ENCODE data around the gene ACVR1C. TPM values are rescaled to one million over a fixed set of nuclear protein-coding genes. Genes with fewer than 3 reads are reported as not detected.

Gene ACVR1C
- total and polyA plus RNA-seq, 2 of the 4 experiments (the other 2 are of a cell fraction): 0.07 to 0.18 TPM

- H2AK5ac ChIP-seq (ENCODE audit: low read depth, low read length): no peak overlapping the region
- WGBS, 2 experiments (ENCODE audit: extremely low coverage in 2 of 2, insufficient read length in 1 of 2): no CpG with 5 or more reads among the region's 2 CpGs
- no peak overlapping the region for H3K4me2 ChIP-seq (ENCODE audit: low read depth, low read length)
- in situ Hi-C loops (cut with MboI; ENCODE audit: low sequenced_read_pairs): no loop called here
- H3K18ac ChIP-seq (ENCODE audit: low read depth, low read length): no peak overlapping the region
- no peak overlapping the region for H3K27ac ChIP-seq (ENCODE audit: insufficient read depth, low read length)
- no peaks in the 10 kb centered on the region for H3K36me3 ChIP-seq (ENCODE audit: control insufficient read depth, insufficient read depth, low read length)
- H4K8ac ChIP-seq (ENCODE audit: low read depth in 2 of 2, low read length in 2 of 2): no peak overlapping the region
- ChIA-PET POLR2A (ENCODE audit: unreplicated experiment) (no interaction called here), CTCF (no interaction called here)
- H4K5ac ChIP-seq (ENCODE audit: low read depth, low read length): no peak overlapping the region
- no peak overlapping the region for H3K56ac ChIP-seq (ENCODE audit: extremely low read depth, insufficient read depth, low read length)
- no peak overlapping the region for H2BK20ac ChIP-seq (ENCODE audit: low read depth, low read length)
- H3K23ac ChIP-seq (ENCODE audit: low read depth, low read length): no peak overlapping the region
- H3K79me1 ChIP-seq (ENCODE audit: low read depth in 1 of 2, low read length in 2 of 2): no peaks in the 10 kb centered on the region
- intact Hi-C loops (cut with micrococcal nuclease): no loop called here
- H3K9ac ChIP-seq (ENCODE audit: low read depth, low read length): no peak overlapping the region
- no peak overlapping the region for H2AK9ac ChIP-seq (replicated peaks; ENCODE audit: low read depth, low read length, poor library complexity)
- no peak overlapping the region for H3K4me3 ChIP-seq (ENCODE audit: insufficient read depth, low read depth, low read length)
- no peak overlapping the region for H4K91ac ChIP-seq (ENCODE audit: insufficient read depth, low read depth, low read length)
- DNase-seq (no peak), ATAC-seq (ENCODE audit: low read depth) (no peak)
- no peak overlapping the region for H2BK120ac ChIP-seq (ENCODE audit: low read depth, low read length)
- no peaks in the 10 kb centered on the region for H3K9me3 ChIP-seq (ENCODE audit: control insufficient read depth, insufficient read depth, low read length)
- no peak overlapping the region for H2AFZ ChIP-seq (replicated peaks; ENCODE audit: low read length, poor library complexity)
- no peaks in the 10 kb centered on the region for H4K20me1 ChIP-seq (ENCODE audit: insufficient read depth, low read length)
- H3K27me3 ChIP-seq (ENCODE audit: control insufficient read depth, insufficient read depth, low read length): no peaks in the 10 kb centered on the region
- H2BK15ac ChIP-seq (ENCODE audit: low read depth, low read length): no peak overlapping the region
- no peak overlapping the region for H3K14ac ChIP-seq (replicated peaks; ENCODE audit: low read depth, low read length)
- no peak overlapping the region for H2BK5ac ChIP-seq (ENCODE audit: low read depth, low read length, poor library complexity, severe bottlenecking)
- H3K4ac ChIP-seq (ENCODE audit: low read depth, low read length): no peak overlapping the region
- dilution Hi-C loops (cut with HindIII; ENCODE audit: low sequenced_read_pairs, unreplicated experiment): no loop called here
- H3K4me1 ChIP-seq (ENCODE audit: control insufficient read depth, insufficient read depth, low read length): no peaks in the 10 kb centered on the region
- H3K9me1 ChIP-seq (ENCODE audit: insufficient read depth, low read length): no peaks in the 10 kb centered on the region
- TF ChIP-seq RAD21 (IDR thresholded peaks at IDR 0.05; ENCODE audit: low read length) (no peak), MAZ (IDR thresholded peaks at IDR 0.05; ENCODE audit: borderline replicate concordance, low read depth, low read length) (no peak), ELK1 (IDR thresholded peaks at IDR 0.05; ENCODE audit: borderline replicate concordance, low read depth, low read length) (no peak), CEBPB (IDR thresholded peaks at IDR 0.05; ENCODE audit: low read depth, low read length) (no peak), CTCF (conservative IDR thresholded peaks at IDR 0.05; ENCODE audit: low read depth, low read length) (no peak), POLR2A (IDR thresholded peaks at IDR 0.05; ENCODE audit: low read depth, low read length) (no peak), USF2 (IDR thresholded peaks at IDR 0.05; ENCODE audit: low read depth, low read length) (no peak), SMC3 (IDR thresholded peaks at IDR 0.05; ENCODE audit: low read depth, low read length) (no peak), NFE2L2 (IDR thresholded peaks at IDR 0.05; ENCODE audit: low read depth, low read length) (no peak), MXI1 (IDR thresholded peaks at IDR 0.05; ENCODE audit: borderline replicate concordance, low read depth, low read length) (no peak), RFX5 (IDR thresholded peaks at IDR 0.05; ENCODE audit: low read depth, low read length) (no peak), FOS (IDR thresholded peaks at IDR 0.05; ENCODE audit: low read depth, low read length) (no peak), MAFK (IDR thresholded peaks at IDR 0.05; ENCODE audit: low read depth, low read length) (no peak), RCOR1 (IDR thresholded peaks at IDR 0.05; ENCODE audit: insufficient replicate concordance, low read length) (no peak), BHLHE40 (IDR thresholded peaks at IDR 0.05; ENCODE audit: low read depth, low read length) (no peak), CHD1 (IDR thresholded peaks at IDR 0.05; ENCODE audit: low read depth, low read length) (no peak)
- BruUV-seq (replicated peaks): no TSS peak
Measured at GRCh38 chr2:157526070-157526469, 102.6 kb downstream of the ACVR1C start.

Data from IMR-90 (cell line).